Cardiac septum (tissue), 1 donor: ENCODE results near the gene SBSN. TPM values are rescaled to one million over a fixed set of nuclear protein-coding genes. Genes with fewer than 3 reads are reported as not detected.
A peak's percentile ranks its signal among the peaks of the same experiment; 100 is the strongest.

Source experiments
- DNase-seq: peaks from one replicate; pipeline ENCODE4 v3.0.0-alpha.2; 2020; ENCODE audit warnings: low spot score
- intact Hi-C: fragments of 100-400 bp; cut with DNase I; formaldehyde crosslinking; loops from one replicate; pipeline ENCODE4 v1.14.0; 2022
- total RNA-seq: library from RNA; stranded (reverse); fragmentation: NEBNext Ultra II Directional; extraction: Animal tissue kit (Norgen Biotek cat#: 25700); gene quantifications from one replicate; pipeline ENCODE4 v1.2.1, GENCODE V29; 2021
- donor health status: DM: no; HTN: no; CAD: no.

The SBSN gene
- total RNA-seq, 1 donor from 2014 or later: not detected

DNA sequence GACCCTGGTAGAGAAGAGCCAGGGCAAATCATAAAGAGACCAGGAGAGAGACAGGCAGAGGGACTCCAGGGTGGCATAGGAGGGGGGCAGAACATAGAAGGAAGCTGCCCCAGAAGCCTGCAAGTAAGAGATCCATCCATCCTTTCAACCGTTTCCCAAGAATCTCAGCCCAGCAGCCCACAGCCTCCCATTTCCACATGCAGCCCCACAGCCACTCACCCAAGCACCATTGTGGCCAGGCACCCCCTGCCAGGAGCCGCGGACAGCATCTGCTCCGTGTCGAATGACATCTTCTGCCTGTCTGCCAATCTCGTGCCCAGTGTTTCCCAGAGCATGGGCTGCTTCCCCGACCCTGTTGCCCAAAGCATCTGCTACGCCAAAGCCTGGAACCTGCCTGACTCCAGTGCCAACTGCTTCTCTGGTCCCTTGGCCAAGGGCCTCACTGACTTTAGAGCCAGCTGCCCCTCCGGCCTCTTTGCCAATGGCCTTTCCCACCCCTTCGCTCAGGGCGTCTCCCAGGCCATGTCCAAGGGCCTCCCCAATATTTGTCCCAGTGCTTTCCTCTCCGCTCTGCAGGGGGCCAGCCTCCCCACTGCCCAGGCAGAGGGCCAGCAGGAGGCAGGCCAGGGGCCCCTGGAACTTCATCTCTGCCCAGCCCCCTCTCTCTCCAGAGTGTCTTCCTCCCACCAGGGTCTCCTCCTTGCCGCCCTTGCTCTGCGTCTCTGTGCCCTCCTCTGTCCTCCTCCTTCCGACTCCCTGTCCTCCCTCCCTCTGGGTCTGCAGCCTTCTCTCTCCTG, 15.1 kb downstream of the SBSN start:
- DNase-seq: no peak
- intact Hi-C loops: no loop called here

DNA sequence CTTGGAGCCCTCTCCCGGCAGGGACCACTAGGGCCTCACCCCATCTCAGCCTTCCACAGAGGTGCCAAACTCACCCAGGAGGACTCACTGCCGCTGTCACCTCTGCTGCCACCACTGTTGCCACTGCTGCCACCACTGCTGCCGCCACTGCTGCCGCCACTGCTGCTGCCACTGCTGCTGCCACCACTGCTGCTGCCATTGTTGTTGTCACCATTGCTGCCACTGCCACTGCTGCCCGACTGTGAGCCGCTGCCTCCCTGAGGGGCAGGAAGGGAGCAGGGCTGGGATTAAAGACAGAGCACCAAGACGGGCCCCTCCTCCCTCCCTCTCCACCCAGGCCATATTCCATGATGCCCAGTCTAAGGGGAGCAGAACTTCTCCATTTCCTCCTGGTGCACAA, 16.8 kb downstream of the SBSN start:
- intact Hi-C loops: no loop called here

DNA sequence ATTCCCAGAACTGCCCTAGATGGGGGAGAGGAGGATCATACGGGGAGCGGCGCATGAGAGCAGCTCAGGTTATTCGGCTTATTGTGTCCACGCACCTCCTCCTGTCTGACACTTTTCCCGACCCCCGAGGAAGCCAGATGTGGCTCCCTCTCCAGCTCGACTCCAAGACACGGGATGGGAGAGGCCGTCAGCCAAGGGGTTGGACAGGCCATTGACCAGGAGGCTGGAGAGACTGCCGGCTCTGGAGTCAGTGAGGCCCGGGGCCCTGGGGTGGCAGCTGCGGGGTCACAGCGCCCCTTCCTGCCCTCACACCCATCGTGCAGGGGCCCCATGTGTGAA, 17.5 kb downstream of the SBSN start:
- intact Hi-C loops: no loop called here
- no peak for DNase-seq

More for the DNA sequence above, 16.8 kb downstream of the SBSN start:
- no peak for DNase-seq

- DNase-seq: peak; percentile 82
- intact Hi-C loops: no loop called here
Observed at GRCh38 chr19:35509861-35510625, 18.1 kb downstream of the SBSN start.

DNA sequence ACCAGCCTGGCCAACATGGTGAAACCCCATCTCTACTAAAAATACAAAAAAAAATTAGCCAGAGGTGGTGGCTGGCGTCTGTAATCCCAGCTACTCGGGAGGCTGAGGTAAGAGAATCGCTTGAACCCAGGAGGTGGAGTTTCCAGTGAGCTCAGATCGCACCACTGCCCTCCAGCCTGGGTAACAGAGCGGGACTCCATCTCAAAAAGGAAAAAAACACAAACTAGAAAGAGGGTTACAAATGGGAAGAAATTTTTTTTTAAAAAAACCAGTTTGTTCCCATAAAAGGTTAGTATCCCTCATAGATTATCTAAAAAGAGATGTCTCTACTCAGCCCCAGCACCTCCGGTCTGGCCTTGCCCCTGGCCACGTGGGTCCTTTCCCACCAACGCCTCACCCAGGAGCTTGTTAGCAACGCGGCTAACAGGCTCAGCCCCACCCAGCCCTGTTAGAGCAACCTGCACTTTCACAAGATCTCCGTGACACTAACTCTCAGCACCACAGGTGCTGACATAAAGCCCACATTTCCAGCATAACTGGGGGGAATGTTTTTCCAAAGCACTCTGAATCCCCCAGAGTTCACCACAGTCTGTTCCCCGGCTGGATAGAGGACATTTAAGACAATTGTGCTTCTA, 19.0 kb downstream of the SBSN start:
- DNase-seq: no peak
- intact Hi-C loops: no loop called here

- DNase-seq: no peak
- intact Hi-C loops: no loop called here
Observed at GRCh38 chr19:35508129-35508528, 20.0 kb downstream of the SBSN start.

GRCh38 chr19:35507561-35507960, 20.6 kb downstream of the SBSN start:
- intact Hi-C loops: no loop called here
- no peak for DNase-seq

GRCh38 chr19:35506011-35506410, 22.1 kb downstream of the SBSN start:
- intact Hi-C loops: no loop called here
- DNase-seq: no peak

DNA sequence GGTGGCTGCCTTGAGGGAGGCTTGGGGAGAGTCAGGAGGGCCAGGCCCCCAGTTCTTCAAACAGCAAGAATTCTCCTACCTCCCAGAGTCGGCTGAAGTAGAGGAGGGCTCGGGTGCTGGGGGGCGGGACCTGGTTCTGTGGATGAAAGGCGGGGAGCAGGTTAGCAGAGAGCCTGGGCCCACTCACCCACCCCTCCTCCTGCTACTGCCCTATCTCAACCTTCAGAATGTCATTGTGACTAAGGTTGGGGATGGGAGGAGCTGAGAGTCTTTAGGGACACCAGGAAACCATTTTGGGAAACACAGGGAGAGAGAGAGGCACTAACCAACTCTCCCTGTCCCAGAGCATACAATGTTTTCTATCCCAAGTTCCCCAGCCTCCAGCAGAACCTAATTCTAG, 25.4 kb downstream of the SBSN start:
- DNase-seq: no peak
- intact Hi-C loops: no loop called here

- no peak for DNase-seq
- intact Hi-C loops: no loop called here
Observed at GRCh38 chr19:35501684-35502083, 26.4 kb downstream of the SBSN start.

DNA sequence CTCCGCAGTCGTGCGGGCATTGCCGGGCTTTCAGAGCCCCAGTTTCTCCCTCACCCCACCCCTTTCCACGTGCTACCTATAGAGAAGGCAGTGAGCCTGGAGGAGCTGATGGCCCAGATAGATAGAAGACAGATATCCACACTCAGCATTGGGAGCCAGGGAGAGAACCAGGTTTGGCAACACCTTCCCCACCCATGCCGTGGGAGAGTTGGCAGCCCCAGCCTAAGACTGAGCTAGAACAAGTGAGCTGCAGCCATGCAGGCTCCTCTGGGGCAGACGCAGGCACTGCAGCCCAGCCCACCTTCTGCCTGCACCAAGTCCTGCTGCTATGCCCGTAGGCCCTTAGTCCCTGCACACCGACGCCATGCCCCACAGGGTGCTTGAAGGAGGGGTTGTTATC, 27.5 kb downstream of the SBSN start:
- intact Hi-C loops: no loop called here

DNA sequence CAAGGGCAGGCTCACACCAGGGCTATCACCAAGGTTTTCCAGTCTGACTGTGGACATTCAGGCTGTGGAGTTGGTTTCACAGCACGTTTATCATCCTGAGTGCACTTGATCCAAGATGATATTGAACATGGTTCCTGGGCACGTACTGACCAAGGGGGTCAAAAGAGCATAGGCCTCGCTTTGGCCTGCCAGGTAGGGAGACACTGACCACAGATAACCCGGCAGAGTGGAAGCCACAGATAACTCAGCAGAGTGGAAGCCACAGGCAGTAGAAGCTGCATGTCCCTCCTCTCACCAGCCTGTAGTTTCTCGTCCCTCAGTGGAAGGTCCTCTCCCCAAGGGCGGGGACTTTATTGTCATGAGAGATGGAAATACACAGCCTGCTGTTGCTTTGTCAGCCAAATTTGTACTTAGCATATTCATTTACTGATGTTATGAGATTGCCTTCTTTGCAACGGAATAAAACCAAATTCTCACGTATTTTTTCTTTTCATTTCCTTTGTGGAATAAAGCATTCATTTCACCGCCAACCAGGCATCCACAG, 29.1 kb downstream of the SBSN start:
- intact Hi-C loops: no loop called here
- DNase-seq: no peak

More for the DNA sequence above, 27.5 kb downstream of the SBSN start:
- no peak for DNase-seq

DNA sequence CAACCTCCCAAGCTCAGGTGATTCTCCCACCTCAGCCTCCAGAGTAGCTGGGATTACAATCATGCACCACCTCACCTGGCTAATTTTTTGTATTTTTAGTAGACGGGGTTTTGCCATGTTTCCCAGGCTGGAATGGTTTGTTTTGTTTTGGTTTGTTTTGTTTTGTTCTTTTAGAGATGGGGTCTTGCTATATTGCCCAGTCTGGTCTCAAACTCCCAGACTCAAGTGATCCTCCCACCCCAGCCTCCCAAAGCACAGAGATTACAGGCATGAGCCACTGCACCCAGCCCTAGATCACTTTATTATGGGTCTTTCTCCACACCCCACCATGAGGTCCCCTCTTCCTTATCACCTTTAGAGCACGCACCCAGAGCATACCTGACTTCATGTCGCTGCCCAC, 29.9 kb downstream of the SBSN start:
- DNase-seq: no peak
- intact Hi-C loops: no loop called here

- intact Hi-C loops: no loop called here
- DNase-seq: no peak
Observed at GRCh38 chr19:35497406-35497805, 30.7 kb downstream of the SBSN start.

DNA sequence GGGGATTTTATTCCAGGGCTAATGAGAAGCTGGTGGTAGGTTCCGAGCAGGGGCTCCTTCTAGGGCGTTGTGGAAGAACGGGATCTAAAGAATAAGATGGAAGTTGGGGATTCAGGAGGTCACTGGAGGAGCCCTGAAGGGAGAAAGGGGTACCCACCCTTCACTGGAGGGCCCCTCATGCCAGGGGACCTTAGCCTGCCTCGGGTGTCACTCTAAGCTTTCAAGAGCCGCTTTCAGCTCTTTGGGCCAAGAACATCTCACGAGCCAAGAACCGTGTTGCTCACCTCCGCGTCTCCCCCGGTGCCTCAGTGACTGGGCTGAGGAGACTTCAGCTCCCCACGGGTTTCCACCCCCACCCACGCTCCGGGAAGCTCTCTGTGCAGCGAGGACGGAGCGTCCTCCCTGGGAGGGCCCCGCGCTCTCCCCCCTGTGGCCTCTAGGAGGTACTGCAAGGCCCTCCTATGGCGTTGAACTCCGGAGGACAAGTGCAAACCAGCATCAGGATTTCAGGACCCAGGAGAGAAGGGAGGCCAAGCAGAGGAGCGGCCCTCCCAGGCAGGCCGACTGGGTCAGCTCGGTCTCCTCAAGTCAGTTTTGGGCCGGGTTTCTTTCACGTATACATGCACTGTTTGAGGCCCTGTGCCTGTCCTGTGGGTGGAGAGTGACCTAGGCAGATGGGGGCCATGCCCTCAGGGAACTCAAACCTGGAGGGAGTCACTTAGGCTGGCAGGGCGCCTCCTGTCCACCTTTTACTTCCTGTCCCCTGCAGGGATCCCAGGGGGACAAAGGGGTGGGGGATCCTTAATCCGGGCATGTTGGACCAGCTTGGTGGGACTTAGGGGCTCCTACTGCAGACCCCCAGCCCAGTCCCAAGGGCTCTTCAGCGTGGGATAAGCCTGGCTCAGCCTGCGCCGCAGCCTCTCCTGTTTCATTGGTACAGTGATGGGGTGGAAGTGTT, 32.7 kb downstream of the SBSN start:
- intact Hi-C loops: loop anchor here (1.0 kb wide), 1 partner anchor 143 kb away; no protein-coding TSS in a partner anchor

GRCh38 chr19:35493971-35494370, 34.1 kb downstream of the SBSN start:
- intact Hi-C loops: no loop called here
- no peak for DNase-seq

More for the DNA sequence above, 32.7 kb downstream of the SBSN start:
- DNase-seq: peak; percentile 88

GRCh38 chr19:35491836-35492360, 36.2 kb downstream of the SBSN start:
- intact Hi-C loops: no loop called here
- no peak for DNase-seq

GRCh38 chr19:35490364-35490763, 37.7 kb downstream of the SBSN start, which contains the start of gene KRTDAP:
TSS of gene KRTDAP (minus strand) at chr19:35490464. CDS start at chr19:35490442, 22 bp downstream.
- intact Hi-C loops: no loop called here

GRCh38 chr19:35488677-35489076, 39.4 kb downstream of the SBSN start:
- DNase-seq: no peak
- intact Hi-C loops: no loop called here

More at GRCh38 chr19:35490364-35490763, 37.7 kb downstream of the SBSN start, which contains the start of gene KRTDAP:
- DNase-seq: no peak
